ENCODE data around the gene TMOD4. TPM values are rescaled to one million over a fixed set of nuclear protein-coding genes. Genes with fewer than 3 reads are reported as not detected.
"Not testable (repeated sequence)": the region's sequence is repeated elsewhere in the genome, so short reads cannot be mapped to it uniquely, and the experiment has no call there.

TMOD4 gene
- under 1 TPM; 0.73 to 0.96 (median 0.88) TPM for polyA plus RNA-seq (ENCODE audit: insufficient read length in 4 of 4)

DNA sequence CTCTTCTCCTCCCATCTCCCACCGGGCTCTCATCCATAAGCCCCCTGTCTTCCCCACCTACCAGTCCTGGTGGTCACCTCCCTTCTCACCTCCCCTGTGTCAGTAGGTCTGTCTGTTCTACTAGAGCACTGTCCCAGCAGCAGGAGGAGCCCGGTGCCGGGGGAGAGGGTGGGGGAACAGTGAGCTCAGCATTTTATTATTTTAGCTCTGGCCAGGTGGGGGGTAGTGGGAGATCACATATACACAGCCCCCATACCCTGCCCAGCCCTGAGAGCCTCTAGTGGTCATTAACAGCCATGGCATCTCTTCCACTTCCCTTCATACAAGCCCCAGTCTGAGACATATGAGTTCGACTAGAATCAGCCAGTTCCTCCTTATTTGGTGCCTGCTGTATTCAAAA, at the start of gene TMOD4:
Gene TMOD4 (minus strand): TSS at position 119 of the 400 bp plus-strand sequence. CDS start 1,106 bp downstream, outside the sequence.
- no peak for DNase-seq (ENCODE audit: low read depth in 4 of 4, low spot score in 3 of 4)

DNA sequence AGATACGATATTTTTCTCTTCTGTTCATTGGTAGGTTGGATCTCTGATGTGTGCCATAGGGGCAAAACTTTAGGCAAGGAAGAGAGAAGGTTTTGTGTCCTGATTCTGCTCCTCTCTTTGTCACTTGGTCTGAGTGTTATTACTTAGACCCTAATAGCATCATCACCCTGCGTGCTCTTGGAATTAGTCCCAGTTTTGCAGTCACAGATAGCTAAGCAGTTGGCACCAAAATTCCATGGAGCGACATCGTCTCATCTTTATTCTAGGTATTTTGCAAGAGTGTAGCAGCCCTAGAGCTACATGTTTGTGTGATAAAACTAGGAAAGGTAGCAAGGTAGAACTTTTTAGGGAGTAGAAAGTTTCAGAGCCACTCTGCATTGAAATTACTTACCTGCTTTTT, 46.3 kb upstream of the TMOD4 start:
- no peak for DNase-seq (ENCODE audit: low read depth in 4 of 4, low spot score in 3 of 4)

DNA sequence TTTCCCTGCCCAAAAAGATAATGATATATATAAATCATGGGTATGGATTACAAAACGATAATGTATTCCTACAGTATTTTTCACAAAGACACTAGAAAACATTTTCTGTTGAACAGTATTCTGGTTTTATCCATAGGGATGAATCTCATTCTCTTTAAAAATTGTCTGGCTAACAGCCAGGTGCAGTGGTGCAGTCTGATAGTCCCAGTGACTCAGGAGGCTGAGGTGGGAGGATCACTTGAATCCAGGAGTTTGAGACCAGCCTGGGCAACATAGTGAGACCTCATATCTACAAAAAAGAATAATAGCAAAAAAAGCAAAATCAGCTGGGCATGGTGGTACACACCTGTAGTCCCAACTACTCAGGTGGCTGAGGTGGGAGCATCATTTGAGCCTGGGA, 45.8 kb upstream of the TMOD4 start:
- DNase-seq (ENCODE audit: low read depth in 4 of 4, low spot score in 3 of 4): no peak

DNA sequence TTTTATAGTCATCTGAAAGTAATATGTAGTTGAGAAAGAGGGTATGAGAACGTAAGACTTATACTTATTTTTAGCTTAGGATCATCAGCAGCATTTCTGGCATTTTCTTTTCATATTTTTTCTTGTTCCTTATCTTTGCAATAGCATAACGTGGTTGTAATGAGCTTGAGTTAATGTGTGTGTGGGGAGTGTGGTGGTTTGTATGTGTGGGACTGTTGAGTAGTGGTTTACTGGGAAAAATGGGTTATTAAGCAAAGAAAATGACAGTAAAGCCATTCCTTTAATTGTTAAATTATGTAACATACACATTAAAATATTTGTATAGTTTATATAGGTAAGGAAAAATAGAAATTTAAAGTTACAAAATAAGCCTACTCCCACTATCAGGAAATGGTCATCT, 37.8 kb upstream of the TMOD4 start:
- DNase-seq (ENCODE audit: low read depth in 4 of 4, low spot score in 3 of 4): no peak

DNA sequence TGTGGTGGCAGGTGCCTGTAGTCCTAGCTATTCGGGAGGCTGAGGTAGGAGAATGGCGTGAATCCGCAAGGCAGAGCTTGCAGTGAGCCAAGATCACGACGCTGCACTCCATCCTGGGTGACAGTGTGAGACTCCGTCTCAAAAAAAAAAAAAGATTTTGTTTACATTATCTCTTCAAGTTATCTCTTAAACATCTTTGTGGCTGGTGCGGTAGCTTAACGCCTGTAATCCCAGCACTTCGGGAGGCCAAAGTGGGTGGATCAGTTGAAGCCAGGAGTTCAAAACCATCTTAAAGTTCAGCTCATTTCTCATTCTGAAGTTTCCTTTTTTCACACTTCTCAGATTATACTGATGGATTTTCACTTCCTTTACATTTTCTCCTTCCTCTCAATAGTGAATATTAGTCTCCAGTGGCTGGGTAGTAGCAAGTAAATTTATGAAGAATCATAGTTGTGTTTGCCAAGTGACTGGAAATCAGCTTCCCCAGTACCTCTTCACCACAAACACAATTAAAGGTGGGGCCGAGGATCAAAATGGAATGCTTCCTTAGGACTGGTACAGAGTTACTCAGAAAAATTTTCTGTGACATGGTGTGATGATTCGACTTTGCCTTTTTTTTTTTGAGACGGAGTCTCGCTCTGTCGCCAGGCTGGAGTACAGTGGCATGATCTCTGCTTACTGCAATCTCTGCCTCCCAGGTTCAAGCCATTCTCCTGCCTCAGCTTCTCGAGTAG, 36.4 kb upstream of the TMOD4 start:
- DNase-seq (ENCODE audit: low read depth in 4 of 4, low spot score in 3 of 4): no peak

DNA sequence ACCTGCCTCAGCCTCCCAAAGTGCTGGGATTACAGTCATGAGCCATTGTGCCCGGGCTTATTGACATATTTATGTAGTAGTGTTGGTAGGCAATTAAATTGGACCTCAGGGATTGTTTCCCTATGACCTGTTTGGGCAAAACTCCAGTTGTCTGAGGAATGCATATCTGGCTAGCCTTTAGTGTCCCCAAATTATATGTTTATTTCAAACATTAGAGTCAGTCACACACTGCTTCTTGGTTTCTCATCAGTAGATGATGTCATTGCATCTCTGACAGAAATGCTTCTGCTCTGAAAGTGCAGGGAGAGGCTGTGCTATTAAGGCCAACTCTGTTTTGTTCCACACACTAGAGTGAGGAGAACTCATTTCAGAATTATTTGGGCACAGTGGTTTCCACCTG, 35.0 kb upstream of the TMOD4 start:
- DNase-seq (ENCODE audit: low read depth in 4 of 4, low spot score in 3 of 4): no peak

DNA sequence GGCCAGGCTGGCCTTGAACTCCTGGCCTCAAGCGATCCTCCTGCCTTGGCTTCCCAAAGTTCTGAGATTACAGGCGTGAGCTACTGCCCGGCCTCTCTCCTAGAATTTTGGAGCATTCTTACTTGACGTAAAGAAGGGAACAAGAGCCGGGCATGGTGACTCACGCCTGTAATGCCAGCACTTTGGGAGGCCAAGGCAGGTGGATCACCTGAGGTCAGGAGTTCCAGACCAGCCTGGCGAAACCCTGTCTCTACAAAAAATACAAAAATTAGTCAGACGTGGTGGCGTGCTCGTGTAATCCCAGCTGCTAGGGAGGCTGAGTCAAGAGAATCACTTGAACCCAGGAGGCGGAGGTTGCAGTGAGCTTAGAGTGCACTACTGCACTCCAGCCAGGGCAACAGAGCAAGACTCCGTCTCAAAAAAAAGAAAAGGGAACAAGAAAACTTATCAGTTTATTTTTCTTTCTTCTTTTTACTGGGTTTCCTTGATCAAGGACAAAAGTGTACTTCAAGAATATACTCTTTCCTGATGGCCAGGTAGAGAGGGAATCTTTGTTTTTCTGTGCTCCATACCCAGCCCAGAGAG, 29.7 kb upstream of the TMOD4 start:
- DNase-seq (ENCODE audit: low read depth in 4 of 4, low spot score in 3 of 4): not testable (repeated sequence)

DNA sequence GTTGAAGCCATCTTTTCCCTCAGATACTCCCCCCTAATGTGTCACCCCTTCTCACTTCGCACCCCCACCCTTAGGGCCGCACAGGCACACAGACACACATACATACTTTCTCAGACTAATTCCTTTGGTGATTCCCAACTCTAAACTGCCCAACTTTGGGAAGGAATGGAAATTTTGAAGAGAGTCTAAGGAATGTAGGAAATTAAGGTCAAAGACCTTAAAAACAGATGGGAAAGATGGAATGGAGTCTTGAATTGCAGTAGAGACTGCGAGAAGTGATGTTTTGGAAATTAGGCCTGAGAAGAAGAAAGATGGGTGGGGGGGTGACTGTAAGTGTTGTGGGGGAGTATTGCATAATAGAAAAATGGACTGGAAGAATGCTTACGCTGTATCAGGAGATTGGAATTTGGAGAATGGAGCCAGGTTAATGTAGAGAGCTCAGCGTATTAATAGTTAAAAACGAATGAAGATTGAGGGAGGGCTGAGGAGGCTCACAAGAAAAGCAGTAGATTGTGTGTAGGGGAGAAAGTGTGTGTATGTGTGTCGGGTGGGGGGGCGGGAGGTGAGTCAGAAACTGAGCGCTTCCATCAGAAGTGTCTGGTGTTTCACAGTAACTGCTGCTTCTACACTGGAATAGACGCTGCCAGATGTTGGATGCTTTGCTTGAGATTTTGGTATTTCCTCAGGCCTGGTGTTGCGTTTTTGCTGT, 24.2 kb upstream of the TMOD4 start:
- no peak for DNase-seq (ENCODE audit: low read depth in 4 of 4, low spot score in 3 of 4)

DNA sequence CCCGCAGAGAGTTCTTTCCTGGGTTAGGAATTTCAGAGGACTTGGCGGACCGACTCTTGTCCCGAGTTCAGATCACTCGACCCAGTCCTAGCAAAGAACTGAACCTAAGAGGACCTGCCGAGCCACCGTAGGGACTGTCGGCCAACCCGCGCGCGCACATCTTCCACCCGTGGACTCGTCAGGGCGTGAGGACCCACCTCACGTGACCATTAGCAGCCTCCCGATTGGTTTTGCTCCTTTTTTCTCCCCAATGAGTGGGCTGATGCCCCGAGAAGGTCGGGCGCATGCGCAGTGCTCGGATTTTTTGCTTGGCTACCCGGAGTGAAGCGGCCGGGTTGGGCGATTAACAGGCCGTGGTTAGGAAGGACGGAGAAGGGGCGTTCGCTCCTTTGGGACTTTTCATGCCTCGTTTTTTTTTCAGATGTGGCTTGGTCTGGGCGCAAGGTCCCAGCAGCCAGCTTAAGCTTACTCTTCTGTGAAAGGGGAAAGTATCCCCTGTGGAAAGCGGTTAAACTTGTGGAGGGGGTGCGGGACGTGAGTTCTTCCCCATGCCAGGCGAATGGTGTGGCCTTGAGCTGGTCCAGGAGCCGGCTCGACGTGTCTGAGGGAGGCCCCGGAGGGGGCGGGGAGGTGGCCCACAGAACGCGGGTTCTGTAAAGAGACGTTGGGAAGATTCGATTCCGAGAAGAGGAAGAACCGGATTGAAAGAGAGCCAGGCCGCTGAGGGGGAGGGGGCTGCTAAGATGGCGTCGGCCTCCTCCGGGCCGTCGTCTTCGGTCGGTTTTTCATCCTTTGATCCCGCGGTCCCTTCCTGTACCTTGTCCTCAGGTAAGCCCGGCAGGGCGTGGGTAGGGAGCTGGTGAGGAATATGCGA, 22.7 kb upstream of the TMOD4 start, which contains the start of gene PIP5K1A:
Gene PIP5K1A (plus strand): TSS at position 299 of the 874 bp plus-strand sequence. CDS start 445 bp downstream, at position 744.
- DNase-seq (ENCODE audit: low read depth in 4 of 4, low spot score in 3 of 4): peak; percentile 95 to 99 (median 98)

DNA sequence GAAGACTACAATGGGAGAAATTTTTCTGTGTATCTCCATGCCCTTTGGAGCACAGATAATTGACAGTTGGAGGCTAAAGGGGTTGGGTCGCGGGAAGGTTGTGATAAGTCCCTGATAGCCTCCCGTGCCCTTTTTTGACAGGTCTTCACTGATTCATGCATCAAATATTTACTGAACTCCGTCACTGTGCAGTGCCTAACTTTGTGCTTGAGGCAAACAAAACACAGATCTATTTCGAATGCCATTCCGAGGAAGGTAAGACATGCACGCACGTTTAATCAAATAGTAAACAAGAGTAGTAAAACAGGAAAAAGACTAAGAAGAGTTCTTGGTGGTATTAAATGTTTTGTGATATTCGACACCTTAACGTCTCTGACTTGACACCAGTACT, 22.1 kb upstream of the TMOD4 start:
- DNase-seq (ENCODE audit: low read depth in 4 of 4, low spot score in 3 of 4): no peak

DNA sequence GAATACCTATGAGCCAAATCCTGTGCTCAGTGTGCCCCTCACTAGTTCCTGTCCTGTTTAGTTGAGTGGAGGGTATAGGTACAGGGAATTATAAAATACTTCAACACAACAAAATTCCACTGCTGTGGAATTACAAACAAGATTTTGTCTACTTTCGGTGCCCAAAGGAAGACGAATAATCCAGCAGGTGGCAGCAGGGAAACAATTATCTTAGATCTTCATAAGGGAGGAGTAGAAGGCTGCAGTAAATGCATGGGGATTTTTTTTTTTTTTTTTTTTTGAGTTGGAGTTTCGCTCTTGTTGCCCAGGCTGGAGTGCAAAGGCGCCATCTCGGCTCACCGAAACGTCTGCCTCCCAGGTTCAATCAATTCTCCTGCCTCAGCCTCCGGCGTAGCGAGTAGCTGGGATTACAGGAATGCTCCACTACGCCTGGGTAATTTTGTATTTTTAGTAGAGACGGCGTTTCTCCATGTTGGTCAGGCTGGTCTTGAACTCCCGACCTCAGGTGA, 20.6 kb upstream of the TMOD4 start:
- peak; percentile 55 to 73 (median 67) for DNase-seq (ENCODE audit: low read depth in 4 of 4, low spot score in 3 of 4)

DNA sequence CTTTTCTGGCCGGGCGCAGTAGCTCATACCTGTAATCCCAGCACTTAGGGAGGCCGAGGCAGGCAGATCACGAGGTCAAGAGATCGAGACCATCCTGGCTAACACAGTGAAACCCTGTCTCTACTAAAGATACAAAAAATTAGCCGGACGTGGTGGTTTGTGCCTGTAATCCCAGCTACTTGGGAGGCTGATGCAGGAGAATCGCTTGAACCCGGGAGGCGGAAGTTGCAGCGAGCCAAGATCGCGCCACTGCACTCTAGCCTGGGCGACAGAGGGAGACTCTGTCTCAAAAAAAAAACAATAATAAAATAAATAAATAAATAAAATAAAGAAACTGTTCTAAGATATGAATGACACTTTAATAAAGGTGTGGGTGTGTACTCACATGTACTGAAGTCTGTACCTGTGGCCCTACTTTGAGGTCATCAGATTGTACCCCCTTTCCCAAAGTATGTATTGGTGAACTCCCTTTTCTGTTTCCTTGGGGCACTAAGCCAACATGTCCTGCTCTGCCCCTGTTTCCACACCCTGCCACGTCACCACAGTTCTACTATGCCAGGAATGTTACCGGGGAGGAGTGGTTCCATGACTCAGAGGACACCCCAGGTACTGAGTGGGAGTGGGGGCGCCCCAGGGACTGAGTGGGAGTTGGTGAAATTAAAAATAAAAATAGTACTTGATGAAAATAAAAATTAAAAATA, 19.3 kb upstream of the TMOD4 start:
- not testable (repeated sequence) for DNase-seq (ENCODE audit: low read depth in 4 of 4, low spot score in 3 of 4)

DNA sequence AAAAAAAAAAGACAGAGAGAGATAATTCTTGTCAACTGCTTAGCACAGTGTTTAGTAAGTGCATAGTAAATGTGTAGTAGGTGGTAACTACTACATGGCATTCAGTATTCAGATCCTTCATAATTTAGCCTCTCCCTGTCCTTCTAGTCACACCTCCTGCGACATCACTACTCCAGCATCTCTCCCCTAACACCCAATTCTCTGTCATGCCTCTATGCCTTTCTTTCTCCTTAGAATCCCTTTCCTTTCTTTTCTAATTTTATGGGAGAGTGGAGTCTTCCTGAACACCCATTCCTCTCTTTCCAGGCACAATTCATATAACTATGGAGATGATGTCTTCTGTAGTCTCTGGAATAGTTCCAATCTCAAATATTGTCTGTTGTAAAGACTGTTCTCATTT, 18.1 kb upstream of the TMOD4 start:
- no peak for DNase-seq (ENCODE audit: low read depth in 4 of 4, low spot score in 3 of 4)

DNA sequence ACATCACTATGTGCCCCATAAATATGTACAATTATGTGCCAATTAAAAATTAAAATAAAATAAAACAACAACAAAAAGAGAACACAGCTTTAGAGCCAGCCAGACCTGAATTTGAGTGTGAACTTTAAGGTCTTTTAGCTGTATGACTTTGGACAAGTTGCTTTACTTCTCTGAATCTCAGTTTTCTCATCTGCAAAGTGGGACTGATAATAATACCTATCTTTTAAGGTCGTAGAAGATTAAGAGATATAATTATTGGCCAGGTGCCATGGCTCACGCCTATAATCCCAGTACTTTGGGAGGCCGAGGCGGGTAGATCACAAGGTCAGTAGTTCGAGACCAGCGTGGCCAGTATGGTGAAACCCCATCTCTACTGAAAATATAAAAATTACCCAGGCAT, 17.5 kb upstream of the TMOD4 start:
- DNase-seq (ENCODE audit: low read depth in 4 of 4, low spot score in 3 of 4): no peak

DNA sequence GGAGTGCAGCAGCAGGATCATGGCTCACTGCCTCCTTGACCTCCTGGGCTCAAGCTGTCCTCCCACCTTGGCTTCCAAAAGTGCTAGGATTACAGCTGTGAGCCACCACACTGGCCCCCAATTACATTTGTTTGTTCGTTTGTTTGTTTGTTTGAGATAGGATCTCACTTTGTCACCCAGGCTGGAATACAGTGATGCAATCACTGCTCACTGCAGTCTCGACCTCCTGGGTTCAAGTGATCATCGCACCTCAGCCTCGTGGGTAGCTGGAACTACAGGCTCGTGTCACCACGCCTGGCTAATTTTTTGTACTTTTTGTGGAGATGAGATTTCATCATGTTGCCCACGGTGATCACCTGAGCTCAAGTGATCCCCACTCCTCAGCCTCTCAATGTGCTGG, 16.3 kb upstream of the TMOD4 start:
- no peak for DNase-seq (ENCODE audit: low read depth in 4 of 4, low spot score in 3 of 4)

DNA sequence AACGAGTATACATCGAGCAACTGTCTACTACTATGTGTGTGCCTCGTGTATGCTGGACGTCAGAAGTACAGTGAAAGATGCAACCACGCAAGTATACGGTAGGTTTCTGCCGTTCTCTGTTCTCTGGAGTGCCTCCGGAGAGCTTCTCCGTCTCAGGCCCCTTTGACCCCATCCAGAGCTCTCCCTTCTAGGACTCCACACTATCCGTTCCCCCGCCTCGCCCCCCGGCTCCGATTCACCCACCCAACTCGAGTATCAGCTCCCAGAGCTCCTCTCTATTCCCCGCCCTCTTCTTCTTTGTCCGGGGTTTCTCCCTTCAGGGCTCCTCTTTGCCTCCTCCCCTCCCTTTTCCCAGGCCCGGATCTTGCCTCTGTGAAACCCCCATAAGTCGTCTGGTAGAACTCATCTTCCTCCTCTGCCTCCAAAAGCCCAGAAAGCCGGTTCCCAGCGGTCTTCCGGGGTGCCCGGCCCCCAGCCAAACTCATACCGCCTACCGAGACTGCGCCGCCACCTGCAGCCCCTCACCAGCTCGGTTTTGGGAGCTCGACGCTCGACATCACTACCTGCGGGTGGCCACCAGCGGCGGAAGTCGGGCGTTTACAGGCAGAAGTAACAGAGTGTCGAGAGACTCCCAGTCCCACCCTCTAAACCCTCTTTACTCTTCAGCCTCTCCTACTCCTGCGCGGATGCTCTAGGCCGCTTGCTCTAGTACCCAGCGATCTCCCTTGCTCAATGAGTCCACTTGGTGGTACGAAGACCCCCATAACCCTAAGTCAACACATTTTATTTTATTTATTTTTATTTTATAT, 14.1 kb upstream of the TMOD4 start, which contains the start of gene VPS72:
Gene VPS72 (minus strand): TSS at position 561 of the 809 bp plus-strand sequence. CDS start 76 bp downstream, at position 485.
- DNase-seq (ENCODE audit: low read depth in 4 of 4, low spot score in 3 of 4): peak; percentile 70 to 84 (median 81)

DNA sequence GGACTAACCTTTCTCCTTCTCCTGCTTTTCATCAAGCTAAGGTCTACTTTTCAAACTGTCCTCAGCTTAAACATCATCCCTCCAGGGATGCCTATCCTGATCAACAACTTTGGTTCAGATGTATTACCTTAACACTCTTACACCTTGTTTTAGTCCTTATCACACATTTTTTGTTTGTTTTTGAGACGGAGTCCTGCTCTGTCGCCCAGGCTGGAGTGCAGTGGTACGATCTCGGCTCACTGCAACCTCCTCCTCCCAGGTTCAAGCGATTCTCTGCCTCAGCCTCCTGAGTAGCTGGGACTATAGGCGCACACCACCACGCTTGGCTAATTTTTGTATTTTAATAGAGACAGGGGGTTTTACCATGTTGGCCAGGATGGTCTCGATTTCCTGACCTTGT, 12.9 kb upstream of the TMOD4 start:
- not testable (repeated sequence) for DNase-seq (ENCODE audit: low read depth in 4 of 4, low spot score in 3 of 4)

DNA sequence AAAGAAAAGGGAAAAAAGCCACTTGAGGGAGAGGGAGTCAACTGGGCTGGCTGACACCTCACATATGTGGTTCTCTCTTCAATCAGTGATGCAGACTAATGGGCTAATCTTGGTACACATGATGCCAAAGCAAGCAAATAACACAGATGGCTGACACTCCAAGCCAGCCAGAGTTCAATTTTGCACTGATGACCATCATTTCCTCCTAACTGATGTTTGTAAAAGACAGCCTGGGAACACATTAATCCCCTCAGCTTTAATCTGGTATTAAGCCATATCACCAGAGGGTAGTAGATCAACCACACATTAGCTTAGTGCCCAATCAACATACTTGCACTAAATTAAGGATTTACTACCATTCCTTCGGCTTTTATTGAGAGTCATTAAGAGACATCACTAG, 11.4 kb upstream of the TMOD4 start:
- no peak for DNase-seq (ENCODE audit: low read depth in 4 of 4, low spot score in 3 of 4)

DNA sequence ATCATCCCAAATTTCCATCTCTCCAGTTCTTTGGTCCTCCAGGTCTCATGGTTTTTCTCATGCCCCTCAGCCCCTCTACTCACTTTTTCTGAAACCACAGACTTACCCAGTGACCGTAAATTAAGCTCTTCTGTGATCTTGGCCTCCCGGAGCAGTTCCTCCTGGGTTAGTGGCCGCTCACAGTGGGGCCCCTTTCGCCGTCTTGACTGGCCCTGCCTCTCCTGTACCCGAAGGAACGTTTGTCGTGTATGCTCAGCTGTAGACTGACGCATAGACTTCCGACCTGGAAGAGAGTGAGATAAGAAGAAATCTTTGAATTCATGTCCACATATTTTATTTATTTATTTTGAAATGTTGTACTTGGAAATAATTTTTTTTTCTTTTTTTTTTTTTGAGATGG, 8.4 kb upstream of the TMOD4 start:
- DNase-seq (ENCODE audit: low read depth in 4 of 4, low spot score in 3 of 4): no peak
